ENCODE measurements around the gene CHD6.

- TF ChIP-seq GATA1 (IDR thresholded peaks at IDR 0.05; ENCODE audit: low read depth, low read length) (no peak), POLR2A (IDR thresholded peaks at IDR 0.05; ENCODE audit: low read length) (no peak)
These were observed 250.2 kb downstream of the CHD6 start for GRCh38 chr20:41367956-41368355.

Data from erythroblast (primary cell).